KMS-11 (cell line): ENCODE measurements around the gene TMEM229B.

Experiments used
- H2AFZ ChIP-seq: fragments of 200-600 bp; sonication (generic); 2 replicates; pipeline ENCODE4 v1.6.1; 2016; ENCODE audit warnings: antibody characterized with exemption, mixed run types, low read depth
- H3K27ac ChIP-seq: fragments of 200-600 bp; sonication (generic); 2 replicates; pipeline ENCODE4 v1.6.1; 2016; ENCODE audit warnings: mild to moderate bottlenecking, mixed run types
- H3K27me3 ChIP-seq: fragments of 200-600 bp; sonication (generic); 2 replicates; pipeline ENCODE4 v1.6.1; 2017; ENCODE audit warnings: mild to moderate bottlenecking, low read depth, mixed run types, moderate library complexity; ENCODE audit not compliant: insufficient read depth
- H3K36me3 ChIP-seq: fragments of 200-600 bp; sonication (generic); 2 replicates; pipeline ENCODE4 v1.6.1; 2017; ENCODE audit warnings: mild to moderate bottlenecking, mixed run types; ENCODE audit not compliant: insufficient read depth
- H3K4me1 ChIP-seq: fragments of 200-600 bp; sonication (generic); 2 replicates; pipeline ENCODE4 v1.6.1; 2016; ENCODE audit warnings: mild to moderate bottlenecking, low read depth, mixed run types; ENCODE audit not compliant: poor library complexity, severe bottlenecking
- H3K4me2 ChIP-seq: fragments of 200-600 bp; sonication (generic); 2 replicates; pipeline ENCODE4 v1.7.0; 2016; ENCODE audit warnings: mild to moderate bottlenecking, mixed run types
- H3K4me3 ChIP-seq: fragments of 200-600 bp; sonication (generic); IDR thresholded peaks from 2 replicates; pipeline ENCODE4 v1.6.1; 2017; ENCODE audit warnings: low read depth, low read length, mixed read lengths; ENCODE audit not compliant: insufficient read depth
- H3K79me2 ChIP-seq: fragments of 200-600 bp; sonication (generic); 2 replicates; pipeline ENCODE4 v1.6.1; 2016; ENCODE audit warnings: low read depth, mixed run types; ENCODE audit not compliant: insufficient read depth
- H3K9ac ChIP-seq: fragments of 200-600 bp; sonication (generic); 2 replicates; pipeline ENCODE4 v1.6.1; 2016; ENCODE audit warnings: mild to moderate bottlenecking, mixed run types
- H4K20me1 ChIP-seq: fragments of 200-600 bp; sonication (generic); 2 replicates; pipeline ENCODE4 v1.6.1; 2016; ENCODE audit warnings: mild to moderate bottlenecking, mixed run types; ENCODE audit not compliant: insufficient read depth
- TF ChIP-seq, protein P1 (sequence below): fragments of 200-600 bp; sonication (generic); conservative IDR thresholded peaks from 2 replicates; pipeline ENCODE4 v1.6.1; 2017; ENCODE audit warnings: low read depth, mild to moderate bottlenecking, antibody characterized with exemption, low read length, moderate library complexity, mixed read lengths

The TMEM229B gene

DNA sequence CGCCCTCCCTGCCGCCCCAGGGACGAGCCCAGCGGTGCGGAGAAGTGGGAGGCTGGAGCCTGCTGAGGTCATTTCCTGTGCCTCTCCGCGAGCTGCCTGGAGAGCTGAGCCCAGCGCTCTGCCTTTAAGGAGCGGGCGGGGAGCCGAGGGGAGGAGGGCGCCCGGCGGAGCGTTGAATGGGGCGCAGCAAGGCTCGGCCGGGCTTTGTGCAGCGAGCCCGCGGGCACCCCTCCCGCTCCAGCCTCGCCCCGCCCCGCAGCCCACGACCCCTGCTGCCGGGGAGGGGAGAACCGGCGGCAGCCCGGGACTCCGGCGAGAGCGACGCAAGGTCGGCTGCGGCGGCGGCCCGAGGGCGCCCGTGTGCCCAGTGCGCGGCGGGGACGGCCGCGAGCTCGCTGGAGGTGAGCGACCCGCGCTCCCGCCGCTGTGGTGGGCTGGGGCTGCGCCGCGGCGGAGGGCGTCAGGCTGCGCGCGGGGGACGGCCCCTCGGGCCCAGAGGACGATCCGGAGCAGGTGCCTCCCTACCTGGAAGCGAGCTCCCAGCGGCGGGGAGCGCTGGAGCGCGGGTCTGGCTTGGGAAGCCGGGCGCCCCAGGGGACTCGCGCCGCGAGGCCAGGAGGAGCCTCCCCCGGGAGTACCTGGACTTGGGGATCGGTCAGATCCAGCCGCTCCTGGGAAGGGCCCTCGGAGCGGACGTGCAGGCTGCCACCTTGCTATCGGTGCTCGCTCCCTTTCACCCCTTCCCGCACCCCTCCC lies 44.7 kb upstream of the TMEM229B start, which contains the start of gene PLEKHH1:
PLEKHH1 (plus strand) TSS at position 293 of the 756 bp plus-strand sequence. CDS start 8,578 bp downstream, outside the sequence.
- peak within 1 kb of the TSS; percentile 38 for H2AFZ ChIP-seq
- H3K4me1 ChIP-seq: no peaks in the 10 kb centered on the region
- no peaks in the 10 kb centered on the region for H4K20me1 ChIP-seq
- no peak within 1 kb of the TSS for H3K9ac ChIP-seq
- H3K27me3 ChIP-seq: no peaks in the 10 kb centered on the region
- H3K27ac ChIP-seq: no peak within 1 kb of the TSS
- no peak within 1 kb of the TSS for H3K4me3 ChIP-seq
- TF ChIP-seq, protein P1, sequence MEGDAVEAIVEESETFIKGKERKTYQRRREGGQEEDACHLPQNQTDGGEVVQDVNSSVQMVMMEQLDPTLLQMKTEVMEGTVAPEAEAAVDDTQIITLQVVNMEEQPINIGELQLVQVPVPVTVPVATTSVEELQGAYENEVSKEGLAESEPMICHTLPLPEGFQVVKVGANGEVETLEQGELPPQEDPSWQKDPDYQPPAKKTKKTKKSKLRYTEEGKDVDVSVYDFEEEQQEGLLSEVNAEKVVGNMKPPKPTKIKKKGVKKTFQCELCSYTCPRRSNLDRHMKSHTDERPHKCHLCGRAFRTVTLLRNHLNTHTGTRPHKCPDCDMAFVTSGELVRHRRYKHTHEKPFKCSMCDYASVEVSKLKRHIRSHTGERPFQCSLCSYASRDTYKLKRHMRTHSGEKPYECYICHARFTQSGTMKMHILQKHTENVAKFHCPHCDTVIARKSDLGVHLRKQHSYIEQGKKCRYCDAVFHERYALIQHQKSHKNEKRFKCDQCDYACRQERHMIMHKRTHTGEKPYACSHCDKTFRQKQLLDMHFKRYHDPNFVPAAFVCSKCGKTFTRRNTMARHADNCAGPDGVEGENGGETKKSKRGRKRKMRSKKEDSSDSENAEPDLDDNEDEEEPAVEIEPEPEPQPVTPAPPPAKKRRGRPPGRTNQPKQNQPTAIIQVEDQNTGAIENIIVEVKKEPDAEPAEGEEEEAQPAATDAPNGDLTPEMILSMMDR: no peak
- H3K79me2 ChIP-seq: no peaks in the 10 kb centered on the region
- H3K4me2 ChIP-seq: peak within 1 kb of the TSS; percentile 17; the same call in 1 of the 2 replicates
- no peaks in the 10 kb centered on the region for H3K36me3 ChIP-seq

DNA sequence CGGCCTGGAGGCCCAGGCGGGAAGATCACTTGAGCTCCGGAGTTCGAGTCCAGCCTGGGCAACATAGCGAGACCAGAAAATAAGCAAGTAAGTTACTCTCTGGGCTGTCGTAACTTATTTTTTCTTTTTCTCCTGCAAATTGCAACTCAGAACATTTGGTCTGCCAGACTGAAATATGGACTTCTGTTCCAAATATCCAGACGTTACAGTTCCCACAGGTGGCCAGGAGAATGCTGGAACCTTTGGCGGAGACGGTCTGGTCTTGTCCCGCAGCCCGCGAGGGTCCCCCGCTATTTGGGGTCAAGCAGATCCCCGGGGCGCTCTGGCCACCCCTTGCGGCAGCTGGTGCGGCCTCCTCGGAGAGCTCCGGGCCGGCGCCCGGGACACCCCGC lies 44.1 kb upstream of the TMEM229B start:
- Histone ChIP-seq H2AFZ (peak overlapping the region; percentile 38; the same call in 1 of the 2 replicates), H3K4me1 (no peaks in the 10 kb centered on the region), H3K36me3 (no peaks in the 10 kb centered on the region), H3K27me3 (no peaks in the 10 kb centered on the region), H3K27ac (no peak overlapping the region), H3K79me2 (no peaks in the 10 kb centered on the region), H4K20me1 (no peaks in the 10 kb centered on the region), H3K4me3 (no peak overlapping the region), H3K4me2 (peak overlapping the region; percentile 17; the same call in 1 of the 2 replicates), H3K9ac (no peak overlapping the region)
- TF ChIP-seq, protein P1: no peak

DNA sequence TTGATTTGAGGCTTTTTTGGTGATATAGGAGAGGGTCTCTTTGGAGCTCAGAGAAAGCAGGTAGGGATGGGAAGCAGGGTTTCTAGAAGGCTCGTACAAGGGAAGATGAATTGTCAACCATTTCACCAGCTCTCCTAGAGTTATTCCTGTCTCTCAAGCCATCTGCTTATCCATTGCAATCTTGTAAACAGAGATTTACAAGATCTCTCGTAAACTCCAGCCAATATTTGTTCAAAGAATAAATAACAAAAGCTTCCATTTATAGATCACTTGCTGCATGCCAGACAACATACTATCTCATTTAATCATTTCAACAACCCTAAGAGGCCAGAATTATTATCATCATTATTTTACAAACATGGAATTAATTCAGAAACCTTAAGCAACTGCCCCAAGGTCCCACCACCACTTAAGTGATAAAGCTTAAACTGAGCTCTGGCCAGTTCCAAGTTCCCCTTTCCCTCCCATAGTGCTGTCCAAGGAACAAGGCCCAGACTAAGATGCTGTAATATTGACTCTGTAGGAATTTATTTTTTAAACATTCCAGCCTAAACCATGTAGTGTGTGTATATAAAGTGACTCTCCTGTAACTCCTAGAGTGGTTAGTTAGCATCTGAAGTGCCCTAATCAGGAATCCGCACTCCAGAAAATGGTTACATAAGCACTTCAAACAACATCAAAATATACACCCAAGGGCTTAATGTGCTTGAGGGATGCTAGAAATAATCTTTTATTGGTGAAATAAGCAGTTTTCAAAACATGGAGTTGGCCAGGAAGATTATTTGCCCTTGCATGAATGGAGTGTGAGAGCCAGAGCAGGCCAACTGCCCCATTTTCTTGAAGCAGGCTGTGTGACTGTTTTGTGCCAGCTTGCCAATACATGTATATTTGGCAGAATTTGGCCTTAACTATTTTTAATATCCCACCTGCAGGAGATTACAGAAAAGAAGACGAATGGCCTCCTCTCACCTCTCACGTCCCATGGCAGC lies 41.7 kb upstream of the TMEM229B start:
- Histone ChIP-seq H3K4me1 (no peaks in the 10 kb centered on the region), H3K9ac (no peak overlapping the region), H3K4me2 (no peak overlapping the region), H3K27me3 (no peaks in the 10 kb centered on the region), H3K36me3 (no peaks in the 10 kb centered on the region), H4K20me1 (no peaks in the 10 kb centered on the region), H3K4me3 (no peak overlapping the region), H3K27ac (no peak overlapping the region), H3K79me2 (no peaks in the 10 kb centered on the region), H2AFZ (no peak overlapping the region)
- TF ChIP-seq, protein P1: no peak

DNA sequence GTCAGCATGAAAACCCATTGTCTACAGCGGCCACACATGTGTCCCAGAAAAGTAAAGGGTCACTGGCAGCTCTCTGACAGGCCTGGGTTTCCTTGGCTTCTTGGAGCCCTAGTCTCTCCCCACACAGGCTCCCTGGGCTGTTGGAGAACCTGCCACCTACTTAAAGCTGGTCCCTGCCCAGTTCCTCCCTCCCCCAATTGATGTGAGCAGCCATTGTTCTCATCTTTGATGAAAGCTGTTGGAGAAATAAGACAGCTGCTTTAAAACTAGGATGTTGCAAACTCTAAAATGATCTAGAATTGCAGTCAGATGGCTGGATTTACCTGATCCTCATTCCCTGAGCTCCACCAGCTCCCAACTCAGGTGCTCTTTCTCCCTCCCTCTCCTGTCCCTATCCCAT lies 39.8 kb upstream of the TMEM229B start:
- Histone ChIP-seq H3K27me3 (no peaks in the 10 kb centered on the region), H3K27ac (no peak overlapping the region), H3K4me1 (peaks cover 10% of the 10 kb centered on the region), H3K79me2 (no peaks in the 10 kb centered on the region), H2AFZ (no peak overlapping the region), H3K4me3 (no peak overlapping the region), H3K36me3 (no peaks in the 10 kb centered on the region), H4K20me1 (no peaks in the 10 kb centered on the region), H3K9ac (no peak overlapping the region), H3K4me2 (no peak overlapping the region)
- TF ChIP-seq, protein P1: no peak
